Measurements from ENCODE around the gene SSTR3.
"Not testable (repeated sequence)": the region's sequence is repeated elsewhere in the genome, so short reads cannot be mapped to it uniquely, and the experiment has no call there.

SSTR3 gene

GRCh38 chr22:37201443-37201820, 10.8 kb downstream of the SSTR3 start:
- H3K4me1 ChIP-seq (ENCODE audit: control insufficient read depth, insufficient read depth, low read length); H3K27me3 ChIP-seq (ENCODE audit: control insufficient read depth, insufficient read depth, low read length); H3K4me3 ChIP-seq (ENCODE audit: low read length); H3K27ac ChIP-seq (ENCODE audit: low read length); H3K36me3 ChIP-seq (ENCODE audit: control insufficient read depth, insufficient read depth, low read length); H3K9me3 ChIP-seq (ENCODE audit: control insufficient read depth, insufficient read depth, low read length); DNase-seq (ENCODE audit: low read depth, low spot score): not testable (repeated sequence)
- WGBS (ENCODE audit: insufficient coverage, insufficient read length), result no CpG with 5 or more reads among the region's 6 CpGs

GRCh38 chr22:37199760-37200108, 12.5 kb downstream of the SSTR3 start:
- H3K4me3 ChIP-seq (ENCODE audit: low read length), result no peak overlapping the region
- no peak overlapping the region for H3K27ac ChIP-seq (ENCODE audit: low read length)
- H3K27me3 ChIP-seq (ENCODE audit: control insufficient read depth, insufficient read depth, low read length), result no peaks in the 10 kb centered on the region
- no peaks in the 10 kb centered on the region for H3K36me3 ChIP-seq (ENCODE audit: control insufficient read depth, insufficient read depth, low read length)
- WGBS (ENCODE audit: insufficient coverage, insufficient read length), result no CpG with 5 or more reads among the region's 12 CpGs
- 0 out of 2 replicates have a peak, but pooled peaks cover 3% of the 10 kb centered on the region for H3K4me1 ChIP-seq (ENCODE audit: control insufficient read depth, insufficient read depth, low read length)
- no peak for DNase-seq (ENCODE audit: low read depth, low spot score)
- no peaks in the 10 kb centered on the region for H3K9me3 ChIP-seq (ENCODE audit: control insufficient read depth, insufficient read depth, low read length)

- Histone ChIP-seq H3K27ac (ENCODE audit: low read length) (no peak overlapping the region), H3K27me3 (ENCODE audit: control insufficient read depth, insufficient read depth, low read length) (no peaks in the 10 kb centered on the region), H3K9me3 (ENCODE audit: control insufficient read depth, insufficient read depth, low read length) (no peaks in the 10 kb centered on the region), H3K36me3 (ENCODE audit: control insufficient read depth, insufficient read depth, low read length) (no peaks in the 10 kb centered on the region), H3K4me1 (ENCODE audit: control insufficient read depth, insufficient read depth, low read length) (0 out of 2 replicates have a peak, but pooled peaks cover 3% of the 10 kb centered on the region), H3K4me3 (ENCODE audit: low read length) (peak overlapping the region; percentile 51)
- WGBS (ENCODE audit: insufficient coverage, insufficient read length), result no CpG with 5 or more reads among the region's 58 CpGs
- peak; percentile 99 for DNase-seq (ENCODE audit: low read depth, low spot score)
These were observed 13.0 kb downstream of the SSTR3 start for GRCh38 chr22:37199103-37199759.

GRCh38 chr22:37198258-37199102, 13.8 kb downstream of the SSTR3 start:
- DNase-seq (ENCODE audit: low read depth, low spot score), result no peak
- Histone ChIP-seq H3K27ac (ENCODE audit: low read length) (no peak overlapping the region), H3K4me1 (ENCODE audit: control insufficient read depth, insufficient read depth, low read length) (0 out of 2 replicates have a peak, but pooled peaks cover 3% of the 10 kb centered on the region), H3K4me3 (ENCODE audit: low read length) (peak overlapping the region; percentile 51), H3K9me3 (ENCODE audit: control insufficient read depth, insufficient read depth, low read length) (no peaks in the 10 kb centered on the region), H3K36me3 (ENCODE audit: control insufficient read depth, insufficient read depth, low read length) (no peaks in the 10 kb centered on the region), H3K27me3 (ENCODE audit: control insufficient read depth, insufficient read depth, low read length) (no peaks in the 10 kb centered on the region; the same call in 1 of the 2 replicates)
- no CpG with 5 or more reads among the region's 51 CpGs for WGBS (ENCODE audit: insufficient coverage, insufficient read length)

GRCh38 chr22:37197451-37198257, 14.6 kb downstream of the SSTR3 start:
- DNase-seq (ENCODE audit: low read depth, low spot score), result no peak
- Histone ChIP-seq H3K4me3 (ENCODE audit: low read length) (no peak overlapping the region), H3K9me3 (ENCODE audit: control insufficient read depth, insufficient read depth, low read length) (no peaks in the 10 kb centered on the region), H3K27ac (ENCODE audit: low read length) (no peak overlapping the region), H3K27me3 (ENCODE audit: control insufficient read depth, insufficient read depth, low read length) (no peaks in the 10 kb centered on the region; the same call in 1 of the 2 replicates), H3K4me1 (ENCODE audit: control insufficient read depth, insufficient read depth, low read length) (0 out of 2 replicates have a peak, but pooled peaks cover 3% of the 10 kb centered on the region), H3K36me3 (ENCODE audit: control insufficient read depth, insufficient read depth, low read length) (no peaks in the 10 kb centered on the region)
- WGBS (ENCODE audit: insufficient coverage, insufficient read length), result no CpG with 5 or more reads among the region's 12 CpGs

- H3K27me3 ChIP-seq (ENCODE audit: control insufficient read depth, insufficient read depth, low read length), result no peaks in the 10 kb centered on the region; the same call in 1 of the 2 replicates
- WGBS (ENCODE audit: insufficient coverage, insufficient read length), result no CpG with 5 or more reads among the region's 14 CpGs
- no peaks in the 10 kb centered on the region for H3K9me3 ChIP-seq (ENCODE audit: control insufficient read depth, insufficient read depth, low read length)
- DNase-seq (ENCODE audit: low read depth, low spot score), result no peak
- H3K36me3 ChIP-seq (ENCODE audit: control insufficient read depth, insufficient read depth, low read length), result no peaks in the 10 kb centered on the region
- 0 out of 2 replicates have a peak, but pooled peaks cover 3% of the 10 kb centered on the region for H3K4me1 ChIP-seq (ENCODE audit: control insufficient read depth, insufficient read depth, low read length)
- H3K27ac ChIP-seq (ENCODE audit: low read length), result no peak overlapping the region
- no peak overlapping the region for H3K4me3 ChIP-seq (ENCODE audit: low read length)
These were observed 15.5 kb downstream of the SSTR3 start for GRCh38 chr22:37196539-37197450.

GRCh38 chr22:37195921-37196320, 16.4 kb downstream of the SSTR3 start:
- no peaks in the 10 kb centered on the region; the same call in 1 of the 2 replicates for H3K27me3 ChIP-seq (ENCODE audit: control insufficient read depth, insufficient read depth, low read length)
- no peaks in the 10 kb centered on the region for H3K9me3 ChIP-seq (ENCODE audit: control insufficient read depth, insufficient read depth, low read length)
- DNase-seq (ENCODE audit: low read depth, low spot score), result no peak
- H3K36me3 ChIP-seq (ENCODE audit: control insufficient read depth, insufficient read depth, low read length), result no peaks in the 10 kb centered on the region
- H3K4me1 ChIP-seq (ENCODE audit: control insufficient read depth, insufficient read depth, low read length), result 0 out of 2 replicates have a peak, but pooled peaks cover 3% of the 10 kb centered on the region
- H3K27ac ChIP-seq (ENCODE audit: low read length), result no peak overlapping the region
- no peak overlapping the region for H3K4me3 ChIP-seq (ENCODE audit: low read length)
- WGBS (ENCODE audit: insufficient coverage, insufficient read length), result no CpG with 5 or more reads among the region's 4 CpGs

- Histone ChIP-seq H3K27ac (ENCODE audit: low read length) (no peak overlapping the region), H3K36me3 (ENCODE audit: control insufficient read depth, insufficient read depth, low read length) (no peaks in the 10 kb centered on the region), H3K4me1 (ENCODE audit: control insufficient read depth, insufficient read depth, low read length) (0 out of 2 replicates have a peak, but pooled peaks cover 1% of the 10 kb centered on the region), H3K9me3 (ENCODE audit: control insufficient read depth, insufficient read depth, low read length) (no peaks in the 10 kb centered on the region), H3K4me3 (ENCODE audit: low read length) (no peak overlapping the region), H3K27me3 (ENCODE audit: control insufficient read depth, insufficient read depth, low read length) (no peaks in the 10 kb centered on the region; the same call in 1 of the 2 replicates)
- no CpG with 5 or more reads among the region's 3 CpGs for WGBS (ENCODE audit: insufficient coverage, insufficient read length)
- DNase-seq (ENCODE audit: low read depth, low spot score), result no peak
These were observed 17.5 kb downstream of the SSTR3 start for GRCh38 chr22:37194750-37195149.

GRCh38 chr22:37193629-37194191, 18.6 kb downstream of the SSTR3 start:
- DNase-seq (ENCODE audit: low read depth, low spot score), result no peak
- Histone ChIP-seq H3K4me1 (ENCODE audit: control insufficient read depth, insufficient read depth, low read length) (0 out of 2 replicates have a peak, but pooled peaks cover 1% of the 10 kb centered on the region), H3K27ac (ENCODE audit: low read length) (no peak overlapping the region)

More at GRCh38 chr22:37193629-37194191, 18.6 kb downstream of the SSTR3 start:
- Histone ChIP-seq H3K4me3 (ENCODE audit: low read length) (no peak overlapping the region), H3K36me3 (ENCODE audit: control insufficient read depth, insufficient read depth, low read length) (no peaks in the 10 kb centered on the region), H3K9me3 (ENCODE audit: control insufficient read depth, insufficient read depth, low read length) (no peaks in the 10 kb centered on the region), H3K27me3 (ENCODE audit: control insufficient read depth, insufficient read depth, low read length) (no peaks in the 10 kb centered on the region; the same call in 1 of the 2 replicates)
- no CpG with 5 or more reads among the region's 10 CpGs for WGBS (ENCODE audit: insufficient coverage, insufficient read length)
